H9 (cell line): ENCODE results near the gene COL23A1. TPM values are rescaled to one million over a fixed set of nuclear protein-coding genes. Genes with fewer than 3 reads are reported as not detected.

Source experiments
- DNase-seq: peaks from one replicate; pipeline ENCODE4 v3.0.0-alpha.2; 2017
- H2AFZ ChIP-seq: one replicate; pipeline ENCODE4 v1.6.1; 2013; ENCODE audit warnings: mild to moderate bottlenecking, low read length, control low read depth, moderate library complexity
- H2AK5ac ChIP-seq: 2 replicates; pipeline ENCODE4 v1.6.1; 2013; ENCODE audit warnings: low read length, control low read depth, mixed read lengths; ENCODE audit not compliant: insufficient read length
- H2BK120ac ChIP-seq: one replicate; pipeline ENCODE4 v1.6.1; 2013; ENCODE audit warnings: low read depth, mild to moderate bottlenecking, low read length, control low read depth, inconsistent platforms; ENCODE audit not compliant: poor library complexity, severe bottlenecking
- H2BK12ac ChIP-seq: 2 replicates; pipeline ENCODE4 v1.6.1; 2013; ENCODE audit warnings: low read length, control low read depth, mixed read lengths, low read depth; ENCODE audit not compliant: insufficient read length
- H2BK15ac ChIP-seq: 2 replicates; pipeline ENCODE4 v1.6.1; 2013; ENCODE audit warnings: low read depth, low read length, control low read depth
- H2BK20ac ChIP-seq: one replicate; pipeline ENCODE4 v1.6.1; 2013; ENCODE audit warnings: low read depth, mild to moderate bottlenecking, low read length, control low read depth, inconsistent platforms; ENCODE audit not compliant: poor library complexity, severe bottlenecking
- H2BK5ac ChIP-seq: 2 replicates; pipeline ENCODE4 v1.6.1; 2013; ENCODE audit warnings: low read length, control low read depth, mixed read lengths; ENCODE audit not compliant: insufficient read length
- H3K14ac ChIP-seq: 2 replicates; pipeline ENCODE4 v1.6.1; 2013; ENCODE audit warnings: low read length, control low read depth; ENCODE audit not compliant: insufficient read depth
- H3K18ac ChIP-seq: 2 replicates; pipeline ENCODE4 v1.6.1; 2013; ENCODE audit warnings: low read depth, mild to moderate bottlenecking, mixed read lengths, low read length, control low read depth; ENCODE audit not compliant: insufficient read length
- H3K23ac ChIP-seq: 2 replicates; pipeline ENCODE4 v1.6.1; 2013; ENCODE audit warnings: low read length, control low read depth, mixed read lengths, low read depth; ENCODE audit not compliant: insufficient read length
- H3K23me2 ChIP-seq: 2 replicates; pipeline ENCODE4 v1.6.1; 2013; ENCODE audit warnings: low read depth, mild to moderate bottlenecking, mixed read lengths, low read length, control low read depth; ENCODE audit not compliant: insufficient read length, poor library complexity, severe bottlenecking
- H3K27ac ChIP-seq: 2 replicates; pipeline ENCODE4 v1.5.1; 2013; ENCODE audit warnings: low read length, control low read depth, mixed read lengths, low read depth; ENCODE audit not compliant: insufficient read length
- H3K27me3 ChIP-seq: 2 replicates; pipeline ENCODE4 v1.6.1; 2013; ENCODE audit warnings: low read length, control low read depth, inconsistent platforms; ENCODE audit not compliant: insufficient read depth
- H3K4ac ChIP-seq: 2 replicates; pipeline ENCODE4 v1.6.1; 2013; ENCODE audit warnings: low read depth, mild to moderate bottlenecking, control low read depth, inconsistent platforms, low read length, moderate library complexity
- H3K4me1 ChIP-seq: 2 replicates; pipeline ENCODE4 v1.6.1; 2013; ENCODE audit warnings: low read length, control low read depth, inconsistent platforms; ENCODE audit not compliant: insufficient read depth
- H3K4me2 ChIP-seq: 2 replicates; pipeline ENCODE4 v1.6.1; 2013; ENCODE audit warnings: low read length, control low read depth, mixed read lengths; ENCODE audit not compliant: insufficient read length, insufficient read depth
- H3K56ac ChIP-seq: 2 replicates; pipeline ENCODE4 v1.6.1; 2013; ENCODE audit warnings: low read depth, mild to moderate bottlenecking, mixed read lengths, low read length, control low read depth; ENCODE audit not compliant: insufficient read length
- H3K79me1 ChIP-seq: 2 replicates; pipeline ENCODE4 v1.6.1; 2013; ENCODE audit warnings: low read depth, mild to moderate bottlenecking, moderate library complexity, low read length, control low read depth, inconsistent platforms; ENCODE audit not compliant: insufficient read depth, poor library complexity, severe bottlenecking
- H3K79me2 ChIP-seq: 2 replicates; pipeline ENCODE4 v1.6.1; 2013; ENCODE audit warnings: low read length, control low read depth, inconsistent platforms; ENCODE audit not compliant: insufficient read depth
- H3K9ac ChIP-seq: 2 replicates; pipeline ENCODE4 v1.6.1; 2013; ENCODE audit warnings: low read length, control low read depth, mixed read lengths; ENCODE audit not compliant: insufficient read length; ENCODE audit errors: extremely low read depth
- H3K9me3 ChIP-seq: one replicate; pipeline ENCODE4 v1.6.1; 2013; ENCODE audit warnings: low read depth, low read length, inconsistent platforms; ENCODE audit not compliant: control insufficient read depth
- H3T11ph ChIP-seq: one replicate; pipeline ENCODE4 v1.6.1; 2013; ENCODE audit warnings: mild to moderate bottlenecking, low read length, control low read depth, inconsistent platforms
- H4K20me1 ChIP-seq: one replicate; pipeline ENCODE4 v1.6.1; 2013; ENCODE audit not compliant: control insufficient read depth, insufficient read length, insufficient read depth
- H4K5ac ChIP-seq: 2 replicates; pipeline ENCODE4 v1.6.1; 2013; ENCODE audit warnings: low read depth, mild to moderate bottlenecking, mixed read lengths, low read length, control low read depth; ENCODE audit not compliant: insufficient read length
- H4K8ac ChIP-seq: replicated peaks from 2 replicates; pipeline ENCODE4 v1.6.1; 2013; ENCODE audit warnings: low read length, control low read depth, mixed read lengths, low read depth; ENCODE audit not compliant: insufficient read length
- H4K91ac ChIP-seq: 2 replicates; pipeline ENCODE4 v1.6.1; 2013; ENCODE audit warnings: low read depth, mild to moderate bottlenecking, moderate library complexity, mixed read lengths, low read length, control low read depth; ENCODE audit not compliant: insufficient read length
- H3K27ac Mint-ChIP-seq, 3 experiments: 2 replicates in 2 of 3; 3 replicates in 1 of 3; pipeline ENCODE4 v1.8.0; 2020 to 2021; ENCODE audit warnings: mixed read lengths in 3 of 3, mild to moderate bottlenecking in 1 of 3, moderate library complexity in 1 of 3
- H3K27me3 Mint-ChIP-seq: 2 replicates; pipeline ENCODE4 v1.8.0; 2021; ENCODE audit warnings: low read depth, mild to moderate bottlenecking, moderate library complexity, mixed read lengths
- H3K36me3 Mint-ChIP-seq, 3 experiments: 2 replicates in 2 of 3; 3 replicates in 1 of 3; pipeline ENCODE4 v1.8.0; 2020 to 2021; ENCODE audit warnings: low read depth in 3 of 3, mixed read lengths in 3 of 3; ENCODE audit not compliant: insufficient read depth in 1 of 3
- H3K4me1 Mint-ChIP-seq, 2 experiments: 2 replicates each; pipeline ENCODE4 v1.8.0; 2020; ENCODE audit warnings: mixed read lengths in 2 of 2
- H3K4me3 Mint-ChIP-seq, 2 experiments: 2 replicates in 1 of 2; 3 replicates in 1 of 2; pipeline ENCODE4 v1.8.0; 2020 to 2021; ENCODE audit warnings: mild to moderate bottlenecking in 2 of 2, mixed read lengths in 2 of 2, moderate library complexity in 1 of 2
- H3K9me3 Mint-ChIP-seq, 2 experiments: 2 replicates in 1 of 2; 3 replicates in 1 of 2; pipeline ENCODE4 v1.8.0; 2020; ENCODE audit warnings: mild to moderate bottlenecking in 2 of 2, mixed read lengths in 2 of 2, moderate library complexity in 1 of 2
- WGBS: extraction: QIAGEN DNeasy Blood & Tissue Kit; methylation state at CpG from one replicate; pipeline ENCODE4 v1.1.7; 2013; ENCODE audit warnings: missing lambda C conversion rate, low lambda C conversion rate, mixed read lengths; ENCODE audit not compliant: insufficient read length; ENCODE audit errors: extremely low coverage; 5-methylcytosine and 5-hydroxymethylcytosine counted together
- total RNA-seq: library from RNA; stranded (reverse); gene quantifications from 2 replicates; pipeline ENCODE4 v1.2.1, GENCODE V29; 2021
- TF ChIP-seq, protein P1 (sequence below): fragments of 200-600 bp; sonication (generic); conservative IDR thresholded peaks from 3 replicates; pipeline ENCODE4 v1.8.0; 2021; ENCODE audit warnings: antibody characterized with exemption, mild to moderate bottlenecking

The COL23A1 gene
- total RNA-seq, 1 experiment from 2014 or later = 2.6 TPM

DNA sequence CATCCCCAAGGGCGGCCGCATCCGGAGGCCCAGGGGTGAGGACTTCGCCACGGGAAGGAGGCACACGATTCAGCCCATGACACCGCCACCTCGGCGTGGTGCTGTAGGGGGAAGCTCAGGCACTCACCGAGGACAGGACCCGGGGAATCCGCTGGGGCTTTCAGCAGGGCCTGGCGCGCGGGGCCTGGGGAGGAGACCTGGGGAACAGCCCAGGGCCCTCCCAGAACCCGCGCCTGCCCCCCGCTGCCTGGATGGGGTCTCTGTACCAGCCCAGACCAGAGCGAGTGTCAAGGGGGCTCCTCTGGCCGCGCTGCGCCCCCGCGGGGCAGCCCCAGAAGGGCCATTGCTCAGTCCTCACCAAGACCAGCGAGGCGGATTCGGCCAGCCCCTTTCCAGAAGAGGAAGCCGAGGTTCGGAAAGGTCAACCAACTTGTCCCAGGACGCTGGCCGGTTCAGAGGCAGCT, 12.8 kb downstream of the COL23A1 start:
- Mint-ChIP-seq H3K27ac (peak overlapping the region in 2 of 3 experiments; percentile 52 to 55; a peak in 1 of 7 replicates), H3K36me3 (peaks cover 6 to 8% (median 8%) of the 10 kb centered on the region in 3 experiments), H3K9me3 (peaks cover 8 to 9% of the 10 kb centered on the region in 2 experiments), H3K4me1 (peaks cover 3 to 15% of the 10 kb centered on the region in 2 experiments; a peak in 3 of 4 replicates), H3K4me3 (peak overlapping the region; percentile 72 to 80), H3K27me3 (peaks cover 47% of the 10 kb centered on the region)
- no peak overlapping the region for H4K8ac ChIP-seq
- H3K4me2 ChIP-seq = peak overlapping the region; percentile 42
- no peaks in the 10 kb centered on the region for H3K79me2 ChIP-seq
- H2BK20ac ChIP-seq = no peak overlapping the region
- no CpG with 5 or more reads among the region's 31 CpGs for WGBS
- no peaks in the 10 kb centered on the region for H3K79me1 ChIP-seq
- no peak overlapping the region for H2BK12ac ChIP-seq
- no peaks in the 10 kb centered on the region for H4K20me1 ChIP-seq
- H3K27ac ChIP-seq = no peak overlapping the region
- no peak overlapping the region for H3K56ac ChIP-seq
- no peak overlapping the region for H2BK15ac ChIP-seq
- no peak overlapping the region for H3T11ph ChIP-seq
- no peaks in the 10 kb centered on the region for H3K4me1 ChIP-seq
- DNase-seq = peak; percentile 72
- H3K14ac ChIP-seq = peak overlapping the region; percentile 38
- H3K27me3 ChIP-seq = no peaks in the 10 kb centered on the region
- peaks cover 7% of the 10 kb centered on the region for H3K23me2 ChIP-seq
- no peak overlapping the region for H3K23ac ChIP-seq
- H3K4ac ChIP-seq = no peak overlapping the region
- peak overlapping the region; percentile 12 for H3K9ac ChIP-seq
- H2AK5ac ChIP-seq = no peak overlapping the region
- TF ChIP-seq, protein P1, sequence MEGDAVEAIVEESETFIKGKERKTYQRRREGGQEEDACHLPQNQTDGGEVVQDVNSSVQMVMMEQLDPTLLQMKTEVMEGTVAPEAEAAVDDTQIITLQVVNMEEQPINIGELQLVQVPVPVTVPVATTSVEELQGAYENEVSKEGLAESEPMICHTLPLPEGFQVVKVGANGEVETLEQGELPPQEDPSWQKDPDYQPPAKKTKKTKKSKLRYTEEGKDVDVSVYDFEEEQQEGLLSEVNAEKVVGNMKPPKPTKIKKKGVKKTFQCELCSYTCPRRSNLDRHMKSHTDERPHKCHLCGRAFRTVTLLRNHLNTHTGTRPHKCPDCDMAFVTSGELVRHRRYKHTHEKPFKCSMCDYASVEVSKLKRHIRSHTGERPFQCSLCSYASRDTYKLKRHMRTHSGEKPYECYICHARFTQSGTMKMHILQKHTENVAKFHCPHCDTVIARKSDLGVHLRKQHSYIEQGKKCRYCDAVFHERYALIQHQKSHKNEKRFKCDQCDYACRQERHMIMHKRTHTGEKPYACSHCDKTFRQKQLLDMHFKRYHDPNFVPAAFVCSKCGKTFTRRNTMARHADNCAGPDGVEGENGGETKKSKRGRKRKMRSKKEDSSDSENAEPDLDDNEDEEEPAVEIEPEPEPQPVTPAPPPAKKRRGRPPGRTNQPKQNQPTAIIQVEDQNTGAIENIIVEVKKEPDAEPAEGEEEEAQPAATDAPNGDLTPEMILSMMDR = peak; percentile 33; the same call in 2 of the 3 replicates
- H4K5ac ChIP-seq = no peak overlapping the region
- H4K91ac ChIP-seq = no peak overlapping the region
- no peak overlapping the region for H2BK120ac ChIP-seq
- no peak overlapping the region for H2AFZ ChIP-seq
- H2BK5ac ChIP-seq = no peak overlapping the region
- H3K9me3 ChIP-seq = no peaks in the 10 kb centered on the region
- H3K18ac ChIP-seq = peak overlapping the region; percentile 47
